GM21360 (cell line): ENCODE data around the gene KRTAP4-11.
"Not testable (repeated sequence)": the region's sequence is repeated elsewhere in the genome, so short reads cannot be mapped to it uniquely, and the experiment has no call there.

ENCODE experiments used
- ATAC-seq: cut with Tn5 transposase; IDR thresholded peaks from one replicate; pipeline ENCODE4 v1.9.1; 2021; ENCODE audit warnings: mild to moderate bottlenecking, moderate library complexity; ENCODE audit not compliant: unreplicated experiment

The KRTAP4-11 gene

GRCh38 chr17:41125064-41125463 lies 6.9 kb upstream of the KRTAP4-11 start:
- no peak for ATAC-seq

- ATAC-seq: not testable (repeated sequence)
Observed at GRCh38 chr17:41123991-41124371, 5.8 kb upstream of the KRTAP4-11 start, which contains the start of gene KRTAP4-12. Gene KRTAP4-12 (minus strand): TSS chr17:41124182. CDS start chr17:41124122, 60 bp downstream.

- not testable (repeated sequence) for ATAC-seq
Observed at GRCh38 chr17:41123292-41123990, 5.3 kb upstream of the KRTAP4-11 start.

GRCh38 chr17:41121742-41122141 lies 3.6 kb upstream of the KRTAP4-11 start:
- no peak for ATAC-seq

- ATAC-seq: not testable (repeated sequence)
Observed at GRCh38 chr17:41119696-41120690, 1.8 kb upstream of the KRTAP4-11 start.

GRCh38 chr17:41118721-41119120 lies 548 bp upstream of the KRTAP4-11 start:
- no peak for ATAC-seq

- no peak for ATAC-seq
Observed at GRCh38 chr17:41116297-41116696, 1.9 kb downstream of the KRTAP4-11 start.

GRCh38 chr17:41111151-41111885 lies 6.9 kb downstream of the KRTAP4-11 start:
- ATAC-seq: no peak

- ATAC-seq: not testable (repeated sequence)
Observed at GRCh38 chr17:41108728-41109386, 9.3 kb downstream of the KRTAP4-11 start.

- ATAC-seq: no peak
Observed at GRCh38 chr17:41107941-41108450, 10.2 kb downstream of the KRTAP4-11 start.

- ATAC-seq: not testable (repeated sequence)
Observed at GRCh38 chr17:41105347-41105746, 12.8 kb downstream of the KRTAP4-11 start, which contains the start of gene KRTAP4-9. Gene KRTAP4-9 (plus strand): TSS chr17:41105389. CDS start chr17:41105389, 0 bp downstream.

- not testable (repeated sequence) for ATAC-seq
Observed at GRCh38 chr17:41104386-41105038, 13.7 kb downstream of the KRTAP4-11 start.

- no peak for ATAC-seq
Observed at GRCh38 chr17:41103896-41104295, 14.3 kb downstream of the KRTAP4-11 start.

GRCh38 chr17:41101586-41102259 lies 16.4 kb downstream of the KRTAP4-11 start, which contains the start of gene KRTAP4-16:
Gene KRTAP4-16 (minus strand): TSS chr17:41102209. CDS start chr17:41102209, 0 bp downstream.
- ATAC-seq: no peak

GRCh38 chr17:41099682-41100480 lies 18.3 kb downstream of the KRTAP4-11 start:
- ATAC-seq: not testable (repeated sequence)

GRCh38 chr17:41098481-41098880 lies 19.7 kb downstream of the KRTAP4-11 start:
- no peak for ATAC-seq

- no peak for ATAC-seq
Observed at GRCh38 chr17:41098042-41098441, 20.1 kb downstream of the KRTAP4-11 start, which contains the start of gene KRTAP4-8. Gene KRTAP4-8 (minus strand): TSS chr17:41098142. CDS start chr17:41098084, 58 bp downstream.

- no peak for ATAC-seq
Observed at GRCh38 chr17:41096055-41096454, 22.1 kb downstream of the KRTAP4-11 start.
